GM21786 (cell line): ENCODE results near the gene ADM.
"Not testable (repeated sequence)": the region's sequence is repeated elsewhere in the genome, so short reads cannot be mapped to it uniquely, and the experiment has no call there.

Source experiments
- ATAC-seq: cut with Tn5 transposase; IDR thresholded peaks from one replicate; pipeline ENCODE4 v1.9.1; 2021; ENCODE audit not compliant: unreplicated experiment

The ADM gene

GRCh38 chr11:10304495-10305261, at the start of gene ADM:
TSS of gene ADM (plus strand) at chr11:10305073. CDS start at chr11:10305701, 628 bp downstream.
- ATAC-seq: no peak

- no peak for ATAC-seq
Measured at GRCh38 chr11:10255388-10256125, 49.3 kb upstream of the ADM start.

GRCh38 chr11:10257478-10257877, 47.4 kb upstream of the ADM start:
- ATAC-seq: no peak

- no peak for ATAC-seq
Measured at GRCh38 chr11:10261821-10262220, 43.1 kb upstream of the ADM start.

- no peak for ATAC-seq
Measured at GRCh38 chr11:10263929-10264328, 40.9 kb upstream of the ADM start.

GRCh38 chr11:10264716-10265115, 40.2 kb upstream of the ADM start:
- not testable (repeated sequence) for ATAC-seq

- ATAC-seq: no peak
Measured at GRCh38 chr11:10265936-10266335, 38.9 kb upstream of the ADM start.

- ATAC-seq: no peak
Measured at GRCh38 chr11:10267821-10268220, 37.1 kb upstream of the ADM start.

GRCh38 chr11:10268746-10269488, 36.0 kb upstream of the ADM start:
- no peak for ATAC-seq

GRCh38 chr11:10272132-10272531, 32.7 kb upstream of the ADM start:
- no peak for ATAC-seq

GRCh38 chr11:10273738-10274137, 31.1 kb upstream of the ADM start:
- ATAC-seq: no peak

GRCh38 chr11:10274726-10275125, 30.1 kb upstream of the ADM start:
- no peak for ATAC-seq

GRCh38 chr11:10275714-10276113, 29.2 kb upstream of the ADM start:
- no peak for ATAC-seq

GRCh38 chr11:10282117-10282516, 22.8 kb upstream of the ADM start:
- no peak for ATAC-seq

GRCh38 chr11:10283991-10284390, 20.9 kb upstream of the ADM start:
- no peak for ATAC-seq

- ATAC-seq: no peak
Measured at GRCh38 chr11:10285148-10285802, 19.6 kb upstream of the ADM start.

- ATAC-seq: no peak
Measured at GRCh38 chr11:10287140-10287539, 17.7 kb upstream of the ADM start.

GRCh38 chr11:10287766-10288715, 16.8 kb upstream of the ADM start:
- no peak for ATAC-seq

GRCh38 chr11:10288881-10289764, 15.8 kb upstream of the ADM start:
- no peak for ATAC-seq
